Brain microvascular endothelial cell (primary cell): Measurements from ENCODE around the gene DNAH6.

Source experiments
- DNase-seq: peaks from one replicate; pipeline ENCODE4 v3.0.0-alpha.2; 2020
- H3K27ac ChIP-seq: fragments of 250-450 bp; sonication (Bioruptor Pico); 2 replicates; pipeline ENCODE4 v1.5.1; 2020; ENCODE audit warnings: mild to moderate bottlenecking, moderate library complexity
- H3K27me3 ChIP-seq: fragments of 250-450 bp; sonication (Bioruptor Pico); replicated peaks from 2 replicates; pipeline ENCODE4 v1.5.1; 2020; ENCODE audit warnings: mild to moderate bottlenecking
- H3K36me3 ChIP-seq: fragments of 250-450 bp; sonication (Bioruptor Pico); replicated peaks from 2 replicates; pipeline ENCODE4 v1.5.1; 2020; ENCODE audit warnings: mild to moderate bottlenecking
- H3K4me3 ChIP-seq: 2 replicates; pipeline ENCODE4 v1.5.1; 2011; ENCODE audit warnings: low read depth, mild to moderate bottlenecking, control low read depth, low read length, moderate library complexity
- CTCF ChIP-seq: IDR thresholded peaks from 2 replicates; pipeline ENCODE4 v1.5.1; 2011; ENCODE audit warnings: low read depth, mild to moderate bottlenecking, moderate library complexity, low read length, control low read depth, inconsistent platforms; ENCODE audit errors: missing control alignments
- in situ Hi-C: cut with HindIII; loops from 2 replicates; pipeline ENCODE4 v1.10.0; 2017; ENCODE audit warnings: low sequenced_read_pairs, low pct_ligation_motif_present

DNAH6 gene

GRCh38 chr2:84687498-84688149 lies 171.3 kb downstream of the DNAH6 start:
- in situ Hi-C loops, result no loop called here
- Histone ChIP-seq H3K27ac (no peak overlapping the region), H3K4me3 (no peak overlapping the region), H3K36me3 (no peaks in the 10 kb centered on the region), H3K27me3 (no peaks in the 10 kb centered on the region)
- DNase-seq, result no peak
- TF ChIP-seq CTCF, result no peak

GRCh38 chr2:84690225-84690624 lies 173.9 kb downstream of the DNAH6 start:
- Histone ChIP-seq H3K4me3 (no peak overlapping the region), H3K27me3 (no peaks in the 10 kb centered on the region), H3K36me3 (no peaks in the 10 kb centered on the region), H3K27ac (no peak overlapping the region)
- no peak for DNase-seq
- no peak for TF ChIP-seq CTCF
- in situ Hi-C loops, result no loop called here

- DNase-seq, result no peak
- in situ Hi-C loops, result no loop called here
- no peaks in the 10 kb centered on the region for H3K27me3 ChIP-seq
- H3K27ac ChIP-seq, result no peak overlapping the region
- no peaks in the 10 kb centered on the region for H3K36me3 ChIP-seq
- no peak for TF ChIP-seq CTCF
- no peak overlapping the region for H3K4me3 ChIP-seq
Observed at GRCh38 chr2:84694088-84694622, 177.9 kb downstream of the DNAH6 start.

GRCh38 chr2:84697895-84698294 lies 181.6 kb downstream of the DNAH6 start:
- Histone ChIP-seq H3K27ac (no peak overlapping the region), H3K4me3 (no peak overlapping the region), H3K36me3 (no peaks in the 10 kb centered on the region), H3K27me3 (no peaks in the 10 kb centered on the region)
- in situ Hi-C loops, result no loop called here
- TF ChIP-seq CTCF, result no peak
- DNase-seq, result no peak

GRCh38 chr2:84700006-84700405 lies 183.7 kb downstream of the DNAH6 start:
- Histone ChIP-seq H3K36me3 (no peaks in the 10 kb centered on the region), H3K4me3 (no peak overlapping the region), H3K27ac (no peak overlapping the region), H3K27me3 (no peaks in the 10 kb centered on the region)
- in situ Hi-C loops, result no loop called here
- TF ChIP-seq CTCF, result no peak
- DNase-seq, result no peak

GRCh38 chr2:84701880-84702279 lies 185.6 kb downstream of the DNAH6 start:
- no peaks in the 10 kb centered on the region for H3K27me3 ChIP-seq
- no peak overlapping the region for H3K4me3 ChIP-seq
- H3K27ac ChIP-seq, result no peak overlapping the region
- no peak for TF ChIP-seq CTCF
- DNase-seq, result peak; percentile 18
- H3K36me3 ChIP-seq, result no peaks in the 10 kb centered on the region
- in situ Hi-C loops, result no loop called here
